ENCODE measurements around the gene TIMP2. TPM values are rescaled to one million over a fixed set of nuclear protein-coding genes. Genes with fewer than 3 reads are reported as not detected.

TIMP2 gene
- total and polyA plus RNA-seq, 2 donors from 2014 or later, result 72.1 to 172 TPM

GRCh38 chr17:78844301-78845005 lies 80.7 kb downstream of the TIMP2 start:
- TF ChIP-seq, protein P1, sequence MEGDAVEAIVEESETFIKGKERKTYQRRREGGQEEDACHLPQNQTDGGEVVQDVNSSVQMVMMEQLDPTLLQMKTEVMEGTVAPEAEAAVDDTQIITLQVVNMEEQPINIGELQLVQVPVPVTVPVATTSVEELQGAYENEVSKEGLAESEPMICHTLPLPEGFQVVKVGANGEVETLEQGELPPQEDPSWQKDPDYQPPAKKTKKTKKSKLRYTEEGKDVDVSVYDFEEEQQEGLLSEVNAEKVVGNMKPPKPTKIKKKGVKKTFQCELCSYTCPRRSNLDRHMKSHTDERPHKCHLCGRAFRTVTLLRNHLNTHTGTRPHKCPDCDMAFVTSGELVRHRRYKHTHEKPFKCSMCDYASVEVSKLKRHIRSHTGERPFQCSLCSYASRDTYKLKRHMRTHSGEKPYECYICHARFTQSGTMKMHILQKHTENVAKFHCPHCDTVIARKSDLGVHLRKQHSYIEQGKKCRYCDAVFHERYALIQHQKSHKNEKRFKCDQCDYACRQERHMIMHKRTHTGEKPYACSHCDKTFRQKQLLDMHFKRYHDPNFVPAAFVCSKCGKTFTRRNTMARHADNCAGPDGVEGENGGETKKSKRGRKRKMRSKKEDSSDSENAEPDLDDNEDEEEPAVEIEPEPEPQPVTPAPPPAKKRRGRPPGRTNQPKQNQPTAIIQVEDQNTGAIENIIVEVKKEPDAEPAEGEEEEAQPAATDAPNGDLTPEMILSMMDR (IDR thresholded peaks at IDR 0.05; ENCODE audit: borderline replicate concordance, extremely low read depth, insufficient read depth), result no peak
- no peak overlapping the region for H3K27ac ChIP-seq (ENCODE audit: low read depth in 2 of 2, low read length in 2 of 2)
- no peaks in the 10 kb centered on the region for H3K27me3 ChIP-seq (ENCODE audit: control insufficient read depth, insufficient read depth, low read length)
- peaks cover 0 to 8% (median 5%) of the 10 kb centered on the region in 3 donors for H3K4me1 ChIP-seq (ENCODE audit: control insufficient read depth in 2 of 3, insufficient read depth in 2 of 3, low read depth in 1 of 3, low read length in 3 of 3)
- H3K4me3 ChIP-seq (ENCODE audit: low read length in 3 of 3), result no peak overlapping the region
- FAIRE-seq (no peak), DNase-seq (no peak)
- intact Hi-C loops (cut with DNase I), result no loop called here
- H3K9ac ChIP-seq (ENCODE audit: low read length in 3 of 3), result no peak overlapping the region
- no peaks in the 10 kb centered on the region for H3K36me3 ChIP-seq (ENCODE audit: control insufficient read depth in 2 of 3, insufficient read depth in 3 of 3, low read length in 3 of 3)
- no peaks in the 10 kb centered on the region for H3K9me3 ChIP-seq (ENCODE audit: control insufficient read depth in 2 of 3, insufficient read depth in 1 of 3, low read length in 3 of 3)

DNA sequence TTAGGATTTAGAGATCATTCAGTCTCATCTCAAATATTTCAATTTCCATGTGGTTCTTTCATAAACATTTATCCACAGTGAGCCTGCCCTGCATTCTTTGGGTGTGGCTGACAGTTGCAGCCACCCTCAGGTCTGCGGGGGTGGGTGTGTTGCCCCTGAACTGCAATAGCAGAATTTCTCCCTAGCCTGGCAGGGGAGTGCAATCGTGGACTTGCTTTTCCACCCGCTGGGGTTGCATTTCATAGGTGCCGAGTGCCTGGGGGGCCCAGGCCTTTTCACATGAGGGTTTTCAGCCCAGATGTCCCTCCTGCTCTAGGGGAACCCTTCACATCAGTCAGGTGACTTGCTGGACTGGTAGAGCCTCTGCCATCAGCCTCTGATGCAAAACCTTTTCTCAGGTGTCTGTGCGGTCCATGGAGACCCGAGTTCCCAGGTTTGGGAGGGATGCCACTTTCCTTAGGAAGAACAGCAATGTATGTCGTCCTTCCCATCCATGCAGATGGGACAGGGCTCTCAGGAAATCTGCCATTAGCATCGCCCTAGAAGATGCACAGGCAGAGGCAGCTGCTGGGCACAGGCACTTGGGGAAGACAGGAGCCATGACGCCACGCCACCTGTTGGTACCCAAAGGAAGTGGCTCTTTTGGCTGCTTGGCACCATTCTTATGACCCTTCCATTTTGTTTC lies 82.2 kb downstream of the TIMP2 start:
- Histone ChIP-seq H3K4me1 (ENCODE audit: control insufficient read depth in 2 of 3, insufficient read depth in 2 of 3, low read depth in 1 of 3, low read length in 3 of 3) (peaks cover 4 to 15% (median 15%) of the 10 kb centered on the region in 3 donors), H3K9me3 (ENCODE audit: control insufficient read depth in 2 of 3, insufficient read depth in 1 of 3, low read length in 3 of 3) (no peaks in the 10 kb centered on the region), H3K27me3 (ENCODE audit: control insufficient read depth, insufficient read depth, low read length) (no peaks in the 10 kb centered on the region), H3K4me3 (ENCODE audit: low read length in 3 of 3) (no peak overlapping the region), H3K27ac (ENCODE audit: low read depth in 2 of 2, low read length in 2 of 2) (no peak overlapping the region), H3K36me3 (ENCODE audit: control insufficient read depth in 2 of 3, insufficient read depth in 3 of 3, low read length in 3 of 3) (no peaks in the 10 kb centered on the region), H3K9ac (ENCODE audit: low read length in 3 of 3) (no peak overlapping the region)
- DNase-seq (peak in 2 of 5 donors; percentile 29 to 49), FAIRE-seq (no peak)
- intact Hi-C loops (cut with DNase I), result no loop called here
- TF ChIP-seq, protein P1 (IDR thresholded peaks at IDR 0.05; ENCODE audit: borderline replicate concordance, extremely low read depth, insufficient read depth), result peak; percentile 28

GRCh38 chr17:78840780-78841611 lies 84.2 kb downstream of the TIMP2 start, which contains the start of gene USP36:
USP36 (minus strand) TSS chr17:78840814; CDS start chr17:78836363, 4,451 bp downstream.
- Histone ChIP-seq H3K9ac (ENCODE audit: low read length in 3 of 3) (peak within 1 kb of the TSS; percentile 78 to 90 (median 88)), H3K27ac (ENCODE audit: low read depth in 2 of 2, low read length in 2 of 2) (peak within 1 kb of the TSS; percentile 97 to 98), H3K4me1 (ENCODE audit: control insufficient read depth in 2 of 3, insufficient read depth in 2 of 3, low read depth in 1 of 3, low read length in 3 of 3) (peaks cover 4 to 15% (median 15%) of the 10 kb centered on the region in 3 donors), H3K27me3 (ENCODE audit: control insufficient read depth, insufficient read depth, low read length) (no peaks in the 10 kb centered on the region), H3K4me3 (ENCODE audit: low read length in 3 of 3) (peak within 1 kb of the TSS; percentile 64 to 83 (median 71)), H3K9me3 (ENCODE audit: control insufficient read depth in 2 of 3, insufficient read depth in 1 of 3, low read length in 3 of 3) (no peaks in the 10 kb centered on the region), H3K36me3 (ENCODE audit: control insufficient read depth in 2 of 3, insufficient read depth in 3 of 3, low read length in 3 of 3) (peaks cover 8 to 17% (median 16%) of the 10 kb centered on the region in 3 donors)
- TF ChIP-seq, protein P1 (IDR thresholded peaks at IDR 0.05; ENCODE audit: borderline replicate concordance, extremely low read depth, insufficient read depth), result peak; percentile 9
- FAIRE-seq (peak; percentile 42), DNase-seq (peak; percentile 99 to 100 (median 100))
- intact Hi-C loops (cut with DNase I), result no loop called here

All from kidney (tissue), 14 donors.